EL (cell line): ENCODE results near the gene GALNT8.
"Not testable (repeated sequence)": the region's sequence is repeated elsewhere in the genome, so short reads cannot be mapped to it uniquely, and the experiment has no call there.

Experiments
- DNase-seq: peaks from one replicate; pipeline ENCODE4 v3.0.0-alpha.2; 2016

The GALNT8 gene

DNA sequence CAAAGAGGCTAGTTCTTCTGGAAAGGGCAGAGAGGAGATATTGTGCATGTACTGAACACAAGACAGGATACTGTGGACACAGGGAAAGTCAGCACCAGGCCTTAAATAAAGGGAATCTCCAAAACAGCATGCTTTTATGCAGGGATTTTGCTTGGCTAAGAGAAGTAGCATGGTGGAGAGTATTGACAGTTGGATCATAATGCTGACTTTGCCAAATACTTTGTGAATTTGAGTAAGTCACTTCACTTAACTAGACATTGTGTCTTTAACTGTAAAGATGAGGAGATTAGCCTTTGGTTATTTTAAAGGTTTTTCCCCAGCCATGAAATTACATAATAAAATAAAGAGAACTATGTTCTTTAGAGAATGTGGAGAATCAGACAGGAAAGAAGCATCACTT lies 24.5 kb downstream of the GALNT8 start:
- DNase-seq = no peak

- DNase-seq = no peak
These were observed 25.0 kb downstream of the GALNT8 start for GRCh38 chr12:4745249-4745648.

DNA sequence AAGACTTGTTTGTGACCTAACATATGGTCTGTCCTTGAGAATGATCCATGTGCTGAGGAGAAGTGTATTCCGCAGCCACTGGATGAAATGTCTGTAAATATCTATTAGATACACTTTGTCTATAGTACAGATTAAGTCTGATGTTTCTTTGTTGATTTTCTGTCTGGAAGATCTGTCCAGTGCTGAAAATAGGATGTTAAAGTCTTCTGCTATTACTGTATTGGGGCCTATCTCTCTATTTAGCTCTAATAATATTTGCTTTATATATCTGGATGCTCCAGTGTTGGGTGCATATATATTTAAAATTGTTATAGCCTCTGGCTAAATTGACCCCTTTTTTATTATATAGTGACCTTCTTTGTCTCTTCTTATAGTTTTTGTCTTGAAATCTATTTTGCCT lies 31.5 kb downstream of the GALNT8 start:
- not testable (repeated sequence) for DNase-seq

- DNase-seq = no peak
These were observed 42.6 kb downstream of the GALNT8 start for GRCh38 chr12:4762773-4763172.

- peak; percentile 14 for DNase-seq
These were observed 43.3 kb downstream of the GALNT8 start for GRCh38 chr12:4763549-4763948.

- DNase-seq = no peak
These were observed 46.2 kb downstream of the GALNT8 start for GRCh38 chr12:4766445-4766844.

DNA sequence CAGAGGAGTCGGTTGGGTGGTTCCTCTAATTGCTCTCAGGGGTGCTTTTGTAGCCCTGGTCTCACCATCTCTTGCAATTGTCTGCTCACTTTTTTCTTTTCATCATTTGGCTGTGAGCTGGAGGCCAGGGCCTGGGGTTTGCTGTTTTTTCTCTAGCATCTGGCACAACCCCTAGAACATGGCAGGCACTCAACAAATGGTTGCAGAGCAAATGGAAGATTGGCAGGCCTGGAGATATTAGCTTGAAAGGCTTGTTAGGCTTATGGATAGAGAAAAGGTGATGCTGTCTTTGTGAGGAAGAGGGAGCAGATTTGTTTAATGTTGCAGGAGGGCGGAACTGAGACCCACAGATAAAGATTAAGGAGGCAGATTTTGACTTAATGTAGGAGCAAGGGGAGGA lies 47.0 kb downstream of the GALNT8 start:
- no peak for DNase-seq

GRCh38 chr12:4768341-4768740 lies 48.1 kb downstream of the GALNT8 start:
- DNase-seq = no peak

DNA sequence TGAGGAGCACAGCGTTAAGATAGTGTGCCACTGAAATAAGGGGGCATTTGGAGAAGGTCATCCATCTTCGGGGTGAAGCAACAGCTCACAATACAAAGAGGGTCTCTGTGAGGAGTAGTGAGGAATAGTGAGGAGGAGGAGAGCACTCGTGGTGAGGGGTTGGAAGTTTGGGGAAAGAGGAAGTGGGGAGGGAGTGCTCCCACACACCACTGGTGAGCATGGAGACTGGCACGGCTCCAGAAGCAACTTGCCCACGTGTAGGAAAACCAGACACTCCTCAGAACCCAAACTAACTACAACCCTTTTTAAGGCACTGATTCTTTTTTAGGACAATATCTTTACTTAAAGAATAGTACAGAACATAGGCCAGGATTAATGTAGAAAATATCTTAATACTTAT lies 48.9 kb downstream of the GALNT8 start:
- no peak for DNase-seq

DNA sequence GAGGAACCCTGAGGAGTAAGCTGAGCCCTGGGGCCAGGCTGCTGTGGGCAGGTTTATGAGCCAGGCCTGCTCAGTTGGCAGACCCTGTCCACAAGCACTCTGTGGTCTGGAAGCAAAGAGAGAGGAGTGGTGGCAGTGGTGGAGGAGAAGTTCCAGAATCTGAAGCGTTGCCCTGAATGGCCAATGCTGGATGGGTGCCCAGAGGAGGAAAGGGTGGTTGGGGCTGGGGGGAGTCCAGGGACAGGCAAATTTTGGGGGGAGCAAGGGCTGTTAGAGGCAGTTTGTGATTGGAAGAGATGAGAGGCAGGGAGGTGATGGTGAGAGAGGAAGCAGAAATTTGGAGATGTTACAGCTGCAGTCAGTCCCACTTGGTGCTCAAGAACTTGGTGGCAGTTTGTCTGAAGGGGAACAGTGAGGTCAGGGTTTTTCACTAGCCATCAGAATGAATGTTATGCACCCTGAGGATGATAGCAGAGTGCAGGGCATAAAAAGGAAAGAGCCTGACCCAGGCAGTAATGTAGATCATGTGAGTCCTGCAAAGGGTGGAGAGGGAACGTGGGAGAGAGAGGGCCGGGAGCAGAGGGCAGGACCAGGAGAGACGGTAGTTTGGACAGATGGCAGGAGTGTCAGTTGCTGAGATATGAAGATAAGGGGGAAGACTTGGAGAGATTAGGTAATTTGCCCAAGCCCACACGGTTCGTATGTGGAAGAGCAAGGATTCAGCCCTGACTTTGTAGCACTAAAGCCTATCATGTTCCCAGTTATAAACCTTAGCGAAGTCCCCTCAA lies 51.2 kb downstream of the GALNT8 start:
- no peak for DNase-seq

- DNase-seq = peak; percentile 27
These were observed 51.9 kb downstream of the GALNT8 start for GRCh38 chr12:4771960-4772566.

- no peak for DNase-seq
These were observed 55.7 kb downstream of the GALNT8 start for GRCh38 chr12:4775936-4776335.

DNA sequence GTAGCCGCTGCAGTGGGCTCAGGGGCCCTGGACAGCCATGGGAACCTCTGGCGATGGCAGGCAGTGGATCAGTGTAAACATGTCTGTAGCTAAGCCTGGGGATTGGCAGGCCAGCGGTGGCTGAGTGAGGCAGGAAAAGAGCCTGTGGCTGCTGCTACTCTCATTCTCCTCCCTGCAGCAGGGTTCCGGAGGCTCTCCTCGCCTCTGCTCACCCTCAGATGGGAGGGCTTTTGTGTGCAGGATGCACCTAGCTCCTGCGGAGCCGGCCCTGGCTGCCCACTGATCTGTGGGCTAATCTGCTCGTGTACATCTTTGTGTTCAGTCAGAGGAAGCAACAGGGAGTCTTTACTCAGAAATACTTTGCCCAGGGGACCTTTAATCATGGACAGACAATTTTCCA lies 59.5 kb downstream of the GALNT8 start:
- no peak for DNase-seq

DNA sequence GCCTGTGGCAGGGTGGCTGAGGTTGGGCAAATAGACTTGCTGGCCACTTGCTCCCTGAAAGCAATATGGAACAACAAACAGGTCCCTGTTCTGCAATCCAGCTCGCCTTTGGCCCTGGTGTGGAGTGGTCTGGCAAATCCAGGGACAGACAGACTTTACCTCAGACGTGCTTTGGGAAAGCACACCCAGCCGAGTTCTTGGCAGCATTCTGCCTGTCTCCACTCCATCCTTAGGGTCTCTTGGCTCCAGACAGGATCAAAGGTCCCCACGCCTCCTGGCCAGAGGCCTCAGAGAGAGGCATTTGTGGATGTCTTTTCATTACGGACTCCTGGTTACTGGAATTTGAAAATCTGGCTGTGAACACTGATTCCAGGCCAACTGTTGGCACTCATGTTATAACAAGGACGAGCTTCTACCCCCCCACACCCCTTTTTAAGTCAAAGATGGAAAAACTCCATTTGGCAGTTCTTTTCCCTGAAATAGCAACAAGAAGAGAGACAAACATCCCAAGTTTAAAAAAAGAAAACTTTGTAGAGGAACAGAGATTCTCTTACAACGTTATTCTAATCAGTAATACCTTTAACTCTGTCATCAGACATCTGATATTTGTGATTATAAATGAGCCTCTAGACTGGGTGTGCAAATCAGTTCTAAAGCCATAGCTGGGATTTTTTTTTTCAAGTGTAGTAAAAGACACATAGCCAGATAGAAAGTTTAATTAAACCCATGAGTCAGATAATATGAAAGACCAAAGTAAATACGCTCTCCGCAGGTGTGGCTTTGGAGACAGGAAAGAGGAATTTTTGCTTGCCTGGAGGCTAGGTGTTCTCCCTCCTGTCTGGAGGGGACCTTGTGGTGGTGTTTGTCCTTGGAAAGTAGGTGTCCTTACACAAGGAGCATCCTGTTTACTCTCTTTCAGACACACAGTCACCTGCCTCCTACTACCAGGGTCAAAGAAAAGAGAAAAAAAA lies 60.7 kb downstream of the GALNT8 start:
- no peak for DNase-seq

DNA sequence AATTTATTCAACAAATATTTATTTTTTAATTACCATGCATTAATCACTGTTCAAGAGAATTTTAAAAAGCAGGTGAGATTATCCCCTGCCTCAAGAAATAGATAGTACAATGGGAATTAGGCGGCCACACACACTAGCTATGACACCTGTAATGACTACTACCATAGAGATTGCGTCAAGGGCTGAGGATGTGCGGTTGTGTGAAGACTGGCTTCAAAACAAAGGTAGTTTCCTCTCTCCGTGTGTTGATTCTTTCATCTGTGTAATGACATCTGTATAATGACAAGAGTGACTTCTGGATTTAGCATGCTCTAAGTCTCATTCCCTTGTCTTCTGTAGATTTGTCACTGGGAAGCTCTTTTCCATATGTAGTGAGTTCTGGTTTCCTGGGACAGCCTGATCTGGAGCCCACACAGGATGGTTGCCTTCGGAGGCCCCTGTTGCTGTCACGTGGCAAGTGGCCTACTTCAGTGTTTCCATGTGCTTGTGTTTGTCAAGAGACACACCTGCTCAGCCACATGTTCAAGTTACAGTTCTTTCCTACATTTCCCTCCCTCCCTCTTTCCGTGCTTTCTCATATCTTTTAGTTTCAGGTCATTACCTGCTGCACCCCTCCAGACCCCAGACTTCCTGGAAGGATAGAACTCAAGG lies 64.3 kb downstream of the GALNT8 start:
- no peak for DNase-seq

DNA sequence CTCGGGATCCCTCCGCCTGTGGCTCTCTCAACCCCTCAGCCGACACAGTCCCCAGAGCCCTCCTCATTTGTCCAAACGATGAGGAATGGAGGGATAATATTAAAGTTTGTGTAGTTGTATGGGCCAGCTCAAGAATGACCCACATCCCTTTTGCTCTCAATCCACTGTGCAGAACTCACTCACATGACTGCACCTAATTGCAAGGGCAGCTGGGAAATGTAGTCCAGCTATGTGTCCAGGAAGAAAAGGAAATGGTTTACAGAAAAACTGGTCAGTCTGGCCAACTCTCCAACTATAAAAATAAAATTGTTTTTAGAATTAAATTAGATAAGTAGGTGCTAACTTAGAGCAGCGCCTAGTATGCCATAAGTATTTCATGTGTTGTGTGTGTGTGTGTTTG lies 66.6 kb downstream of the GALNT8 start:
- DNase-seq = no peak

GRCh38 chr12:4787965-4788364 lies 67.8 kb downstream of the GALNT8 start:
- no peak for DNase-seq

DNA sequence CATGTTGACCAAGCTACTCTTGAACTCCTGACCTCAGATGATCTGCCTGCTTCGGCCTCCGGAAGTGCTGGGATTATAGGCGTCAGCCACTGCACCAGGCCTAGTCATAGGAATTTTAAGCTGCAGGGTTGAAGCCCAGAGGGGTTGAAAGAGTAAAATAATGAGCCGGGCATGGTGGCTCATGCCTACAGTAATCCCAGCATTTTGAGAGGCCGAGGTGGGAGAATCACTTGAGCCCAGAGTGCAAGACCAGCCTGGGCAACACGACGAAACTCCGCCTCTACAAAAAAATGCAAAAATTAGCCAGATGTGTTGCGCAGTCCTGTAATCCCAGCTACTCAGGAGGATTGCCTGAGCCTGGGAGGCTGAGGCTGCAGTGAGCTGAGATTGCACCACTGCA lies 69.6 kb downstream of the GALNT8 start:
- no peak for DNase-seq

GRCh38 chr12:4791497-4791896 lies 71.3 kb downstream of the GALNT8 start:
- DNase-seq = no peak

- DNase-seq = no peak
These were observed 74.3 kb downstream of the GALNT8 start for GRCh38 chr12:4794491-4794890.

- no peak for DNase-seq
These were observed 76.0 kb downstream of the GALNT8 start for GRCh38 chr12:4796216-4796615.

GRCh38 chr12:4796694-4797482 lies 76.7 kb downstream of the GALNT8 start:
- DNase-seq = no peak
